GM19099 (cell line): Measurements from ENCODE around the gene ELP4.

ENCODE experiments used
- POLR2A ChIP-seq: IDR thresholded peaks from 3 replicates; pipeline ENCODE4 v1.6.1; 2011; ENCODE audit warnings: low read depth; ENCODE audit not compliant: insufficient read length; ENCODE audit errors: extremely low read depth

ELP4 gene

DNA sequence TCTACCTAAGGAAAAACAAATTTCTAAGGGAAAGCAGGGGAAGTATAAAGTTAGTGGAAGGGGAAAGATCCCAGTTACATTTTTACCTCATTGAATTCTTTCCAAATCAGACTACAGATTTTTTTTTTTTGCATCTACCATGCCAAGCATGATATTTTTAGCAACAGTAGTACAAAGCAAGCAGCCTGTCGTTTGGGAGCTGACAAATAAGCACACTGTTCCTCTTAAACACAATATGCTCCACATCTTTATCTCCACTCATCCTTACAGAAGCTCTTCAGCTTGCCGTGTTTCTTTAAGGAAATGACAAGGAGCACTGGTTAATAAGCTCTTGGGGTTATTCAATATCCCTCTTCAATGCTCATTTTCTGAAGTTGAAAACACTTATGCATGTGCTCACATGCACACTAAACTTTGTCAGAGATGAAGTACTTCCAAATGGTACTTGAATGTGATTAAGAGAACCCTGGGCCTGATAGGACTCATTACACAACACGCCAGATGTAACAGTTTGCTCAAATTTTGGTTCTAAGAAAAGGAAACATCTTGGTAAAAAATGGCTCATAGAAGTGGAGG is 247.8 kb downstream of the ELP4 start:
- TF ChIP-seq POLR2A = no peak

DNA sequence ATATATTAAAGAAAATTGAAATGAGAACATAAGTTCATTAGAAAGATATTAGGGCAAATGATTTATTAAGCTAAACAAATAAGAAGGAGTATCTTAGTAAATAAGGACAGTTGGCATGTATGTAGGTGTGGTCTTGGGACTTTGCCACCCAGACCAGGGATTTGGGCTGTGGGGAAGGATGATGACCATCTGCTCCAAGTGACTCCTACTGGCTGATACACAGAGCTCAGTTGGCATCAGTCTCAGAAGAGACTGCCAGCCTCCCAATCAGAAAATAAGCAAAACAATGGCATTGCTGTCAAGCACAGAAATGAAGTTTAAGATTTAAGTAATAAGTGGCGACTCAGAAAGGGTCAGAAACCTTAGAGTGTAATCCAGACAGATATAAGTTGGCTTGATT is 252.1 kb downstream of the ELP4 start:
- no peak for TF ChIP-seq POLR2A

DNA sequence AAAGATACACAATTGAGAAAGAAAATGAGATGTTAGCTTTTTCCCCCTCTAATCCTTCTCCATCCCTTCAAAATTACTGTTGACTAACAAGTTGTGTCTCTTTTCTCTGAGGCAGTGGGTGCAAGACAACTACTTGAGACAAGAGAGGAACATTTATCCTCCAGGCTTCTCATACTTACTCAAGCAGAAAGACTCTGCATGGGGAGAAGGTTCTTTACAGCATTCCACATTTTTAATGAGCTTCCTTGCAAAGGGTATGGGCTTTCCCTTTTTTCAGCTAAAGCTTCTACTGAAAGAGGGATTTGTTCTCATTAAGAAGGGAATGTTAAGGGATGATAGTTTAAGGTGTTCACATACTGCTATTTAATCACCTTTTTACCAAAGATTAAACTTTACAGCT is 253.7 kb downstream of the ELP4 start:
- TF ChIP-seq POLR2A = no peak

DNA sequence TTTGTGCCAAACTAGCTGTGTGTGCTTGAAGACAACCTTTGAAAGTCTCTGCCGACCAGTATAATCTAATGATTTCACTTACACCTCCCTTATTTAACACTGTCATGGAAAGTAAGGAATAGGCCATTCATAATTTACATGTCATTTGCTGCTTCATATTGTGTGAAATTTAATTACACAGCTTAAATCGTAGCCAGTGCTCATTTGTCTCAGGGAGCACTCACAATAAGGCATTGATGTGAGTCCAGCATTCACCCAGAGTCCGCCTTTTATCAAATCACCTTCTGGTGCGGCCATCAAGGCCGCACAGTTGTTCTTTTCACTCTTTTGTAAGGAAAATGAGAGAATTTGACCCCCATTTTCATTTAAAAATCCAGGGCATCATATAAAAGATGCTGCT is 254.7 kb downstream of the ELP4 start:
- TF ChIP-seq POLR2A = no peak

DNA sequence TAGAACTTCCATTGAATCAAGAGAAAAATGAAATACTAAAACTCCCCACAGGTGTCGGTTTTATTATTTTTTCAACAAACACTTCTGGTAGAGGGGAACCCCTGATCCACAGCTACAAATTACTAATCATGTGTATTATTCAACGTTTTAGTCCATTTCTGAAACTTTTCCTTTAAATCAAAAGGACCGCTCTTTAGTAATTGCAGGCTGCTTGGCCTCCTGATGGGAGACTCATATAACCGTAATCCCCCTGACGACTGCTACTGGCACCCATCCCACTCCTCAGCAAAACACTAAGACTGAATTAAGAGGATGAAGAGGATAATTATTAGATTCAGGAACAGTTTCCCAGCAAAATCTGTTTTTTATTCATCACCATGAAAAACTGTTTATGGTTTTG is 255.2 kb downstream of the ELP4 start:
- no peak for TF ChIP-seq POLR2A

DNA sequence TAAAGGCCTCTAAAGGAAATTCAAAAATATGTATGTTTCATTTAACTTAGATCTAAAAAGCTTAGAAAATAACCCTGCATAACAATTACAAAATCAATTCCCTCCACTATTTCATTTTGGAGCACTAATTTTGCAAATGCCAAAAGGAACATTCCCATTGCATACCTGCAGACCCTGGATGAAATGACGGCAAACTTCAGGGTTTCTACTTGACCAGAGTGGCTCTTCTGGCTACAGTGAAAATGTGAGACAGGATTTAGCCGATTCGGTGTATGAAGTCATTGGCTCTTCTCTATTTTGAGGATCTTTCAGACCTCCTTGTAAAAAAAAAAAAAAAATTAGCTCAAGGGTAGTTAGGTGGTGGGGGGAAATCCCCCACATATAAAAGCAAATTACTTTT is 257.5 kb downstream of the ELP4 start:
- TF ChIP-seq POLR2A = no peak

DNA sequence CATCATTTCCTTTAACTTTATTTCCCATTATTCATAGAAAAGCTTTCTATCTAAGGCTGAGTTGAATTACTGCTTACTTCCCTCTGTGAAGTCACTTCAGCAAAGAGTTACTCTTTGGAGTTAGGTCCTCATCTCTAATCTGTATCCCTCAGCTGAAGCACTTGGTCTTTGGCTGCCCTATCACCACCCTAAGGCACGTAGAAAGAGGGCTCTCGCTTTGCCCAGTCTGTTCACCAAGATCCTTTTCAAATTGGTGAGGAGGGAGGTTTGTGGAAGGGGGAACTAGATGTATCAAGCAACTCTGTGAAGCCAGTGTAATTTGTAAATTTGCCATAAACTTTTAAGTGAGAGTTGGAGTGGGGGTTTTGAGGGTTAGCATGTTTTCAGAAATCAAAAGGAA is 258.1 kb downstream of the ELP4 start:
- no peak for TF ChIP-seq POLR2A

DNA sequence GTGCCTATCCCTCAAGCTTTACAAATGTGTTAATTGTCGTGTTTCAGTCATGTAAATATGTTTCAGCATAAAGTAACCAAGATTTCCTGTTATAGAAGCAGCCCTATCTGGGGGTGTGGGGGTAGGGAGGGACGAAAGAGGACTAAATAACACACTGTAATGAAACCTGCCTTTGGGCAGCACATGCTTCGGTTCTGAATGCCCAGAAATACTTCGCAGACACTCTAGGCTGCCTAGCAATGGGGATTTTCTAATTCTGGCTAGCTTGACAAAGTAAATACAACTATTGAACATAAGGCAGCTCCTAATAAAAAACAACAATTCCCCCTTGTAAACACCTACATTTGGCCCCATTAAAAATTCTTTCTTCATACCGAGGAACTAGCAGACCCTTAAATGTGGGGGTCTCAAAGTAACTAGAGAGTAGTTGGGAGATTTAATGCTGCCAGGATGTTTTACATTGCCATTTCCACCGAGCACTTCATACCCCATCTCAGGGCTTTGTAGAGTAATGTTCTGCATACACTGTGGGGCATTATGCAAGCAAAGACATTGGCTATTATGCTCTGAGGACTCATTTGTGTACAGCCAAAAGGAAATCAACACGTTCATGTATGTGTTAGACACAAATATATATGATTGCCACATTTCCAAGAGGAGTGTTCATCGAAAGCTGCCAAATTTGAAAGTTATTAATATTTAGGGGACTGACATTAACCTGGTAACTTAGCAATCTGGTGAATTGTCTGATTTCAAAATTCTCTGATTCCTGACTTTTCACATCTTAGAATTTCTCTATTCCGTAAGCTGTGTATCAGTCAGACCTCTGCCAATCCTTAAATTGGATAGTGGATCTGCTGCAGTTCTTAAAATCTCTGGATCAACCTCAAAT is 259.4 kb downstream of the ELP4 start:
- TF ChIP-seq POLR2A = no peak

DNA sequence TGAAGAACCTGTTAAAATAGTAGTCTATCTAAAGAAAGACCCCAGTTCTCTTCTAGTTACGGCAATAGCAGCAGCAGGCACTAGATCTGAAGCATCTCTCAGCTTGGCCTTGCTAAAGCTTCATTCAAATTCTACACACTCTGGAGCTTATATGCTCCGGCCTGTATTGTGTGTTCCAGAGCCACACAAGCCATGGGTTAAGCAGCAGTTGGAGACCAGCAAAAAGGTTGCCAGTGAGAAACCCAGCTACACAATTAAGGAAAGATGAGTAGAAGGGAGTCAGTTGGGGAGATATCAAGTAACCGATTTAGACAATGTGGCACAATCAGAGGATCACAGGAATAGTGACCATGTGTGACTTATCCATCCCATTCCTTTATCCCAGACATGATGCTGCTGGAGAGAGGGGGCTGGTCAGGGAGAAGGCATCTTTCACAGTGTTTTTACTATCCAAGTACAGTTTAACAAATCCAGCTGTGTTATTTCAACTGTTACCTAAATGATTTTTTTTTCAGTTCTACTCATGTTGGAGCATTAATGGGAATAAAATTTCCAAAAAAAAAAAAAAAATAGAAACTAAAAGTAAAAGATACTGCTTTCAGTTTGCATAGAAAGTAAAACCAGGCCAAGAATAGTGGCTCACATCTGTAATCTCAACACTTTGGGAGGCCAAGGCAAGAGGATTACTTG is 260.6 kb downstream of the ELP4 start:
- no peak for TF ChIP-seq POLR2A

DNA sequence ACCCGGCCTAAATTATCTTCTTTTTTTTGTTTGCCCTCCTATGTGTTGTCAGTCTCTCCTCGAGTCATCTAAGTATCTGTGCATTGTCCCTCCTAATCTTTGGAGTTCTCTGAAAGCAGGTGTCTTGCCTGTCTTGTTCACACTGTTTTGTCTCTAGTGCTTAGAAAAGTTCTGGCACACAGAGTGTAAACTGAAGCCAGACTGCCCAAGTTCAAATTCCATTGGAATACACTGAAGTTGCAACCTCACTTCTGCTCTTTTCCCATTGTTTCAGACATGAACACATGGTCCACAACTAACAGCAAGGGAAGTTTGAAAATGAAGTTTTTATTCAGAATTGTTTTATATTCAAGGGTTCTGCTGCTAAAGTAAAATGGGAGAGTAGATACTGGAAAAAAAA is 262.8 kb downstream of the ELP4 start:
- TF ChIP-seq POLR2A = no peak

DNA sequence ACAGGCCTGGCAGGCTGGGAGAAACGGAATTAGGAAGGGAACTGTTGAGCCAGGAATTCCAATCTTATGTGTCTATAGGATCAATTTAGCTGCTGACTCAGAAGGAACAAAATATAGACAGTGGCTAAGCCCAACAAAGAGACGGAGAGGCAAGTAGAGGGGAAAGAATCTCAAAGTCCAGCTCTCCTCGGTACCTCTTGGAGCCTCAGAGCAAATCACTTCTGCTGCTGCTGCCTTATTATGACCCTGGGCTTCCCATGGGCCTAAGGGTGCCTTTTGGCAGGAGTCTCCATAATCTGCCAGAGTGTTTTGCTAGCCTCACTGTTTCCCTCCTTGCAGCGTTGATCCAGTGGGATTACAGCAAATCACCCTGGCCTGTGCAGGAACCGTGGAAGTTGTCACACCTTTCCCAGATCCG is 269.8 kb downstream of the ELP4 start:
- TF ChIP-seq POLR2A = no peak

DNA sequence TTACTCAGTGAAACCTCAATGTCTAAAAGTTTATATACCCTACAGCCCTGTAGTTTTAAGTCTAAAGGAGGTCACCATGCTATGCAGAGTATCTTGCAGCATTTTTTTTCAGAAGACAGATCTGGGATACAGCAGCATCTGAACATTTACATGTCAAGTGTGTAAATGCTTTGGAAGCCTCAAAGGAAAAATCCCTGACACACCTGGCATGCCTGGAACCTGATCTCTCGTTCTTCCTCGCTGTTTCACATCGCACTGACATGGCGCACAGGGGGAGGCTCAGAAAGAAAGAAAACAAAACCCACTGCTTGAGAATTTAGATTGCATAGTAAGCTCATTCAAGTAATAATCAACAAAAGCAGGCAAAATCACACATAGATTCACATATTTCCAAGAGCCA is 270.5 kb downstream of the ELP4 start:
- TF ChIP-seq POLR2A = no peak

DNA sequence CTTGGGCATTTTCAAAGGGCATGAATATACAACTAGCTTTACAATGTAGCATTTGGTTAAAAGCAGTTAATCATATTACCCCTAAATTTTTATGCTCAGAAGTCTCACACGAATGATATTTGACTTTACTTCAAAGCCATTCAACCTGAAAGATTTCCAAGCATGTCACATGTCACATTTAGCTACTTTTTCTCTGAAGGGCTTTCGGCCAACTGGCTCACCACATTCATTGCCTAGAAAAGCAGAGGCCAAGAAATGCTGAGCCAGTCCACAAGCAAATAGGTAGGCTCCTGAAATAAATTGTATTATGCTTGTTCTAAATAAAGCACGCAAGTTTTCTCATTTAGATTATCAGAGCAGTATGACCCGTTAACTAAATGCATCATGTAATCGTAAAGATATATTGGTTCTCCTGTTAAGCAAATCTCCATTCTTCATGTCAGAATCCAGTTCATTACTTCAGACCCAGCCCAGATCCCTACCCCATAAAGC is 271.0 kb downstream of the ELP4 start:
- TF ChIP-seq POLR2A = no peak

DNA sequence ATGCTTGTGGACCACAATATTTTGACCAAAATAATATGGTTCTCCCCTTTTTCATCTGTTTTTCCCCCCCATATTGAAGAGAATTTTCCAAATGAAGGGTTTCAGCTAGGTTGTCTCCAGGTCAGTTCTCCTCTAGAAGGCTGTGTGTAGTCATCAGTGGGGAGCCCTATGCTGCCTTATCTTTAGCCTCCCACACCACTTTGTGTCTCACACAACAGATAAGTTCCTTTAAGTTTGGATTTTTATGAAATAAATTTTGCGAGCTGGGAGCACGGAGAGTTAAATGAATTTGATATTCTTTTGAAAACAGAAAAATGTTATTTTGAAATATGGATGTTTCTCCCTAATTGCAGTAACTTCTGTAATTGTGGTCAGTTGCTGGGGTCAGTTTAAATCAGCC is 272.7 kb downstream of the ELP4 start:
- no peak for TF ChIP-seq POLR2A

DNA sequence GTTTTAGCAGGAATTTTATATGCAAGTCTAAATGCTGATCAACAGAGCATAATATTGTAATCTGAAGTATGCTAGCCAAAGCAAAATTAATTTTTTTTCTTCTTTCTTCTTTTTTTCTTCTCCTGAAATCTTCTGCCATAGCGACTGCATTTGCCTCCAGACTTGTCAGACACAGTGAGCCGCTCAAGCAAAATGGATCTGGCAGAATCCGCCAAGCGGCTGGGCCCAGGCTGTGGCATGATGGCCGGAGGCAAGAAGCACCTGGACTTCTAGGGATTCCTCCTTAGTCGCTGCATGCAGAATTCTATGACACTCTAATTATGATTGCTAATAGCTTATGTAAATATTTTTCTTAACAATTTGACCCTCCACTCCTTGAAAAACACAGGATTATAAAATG is 273.7 kb downstream of the ELP4 start:
- TF ChIP-seq POLR2A = no peak

DNA sequence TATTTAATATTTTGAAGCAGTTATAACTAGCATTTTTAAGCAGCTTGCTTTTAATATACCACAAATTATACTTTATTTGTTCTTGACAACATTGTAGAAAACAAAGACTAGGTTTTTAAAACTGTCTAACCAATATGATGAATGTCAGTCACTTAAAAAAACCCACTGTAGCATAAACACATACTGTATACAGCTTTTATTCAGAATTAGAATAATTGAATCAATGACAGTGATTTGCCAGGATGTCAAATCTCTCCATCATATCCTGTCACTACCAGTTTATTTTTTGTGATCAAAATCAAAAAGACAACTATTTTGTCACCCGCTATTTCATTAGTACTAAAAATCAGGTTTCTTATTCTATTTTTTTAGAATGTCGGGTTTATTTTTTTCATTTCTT is 275.0 kb downstream of the ELP4 start:
- TF ChIP-seq POLR2A = no peak
